Fibroblast of lung (primary cell): ENCODE data around the gene CCDC74B.
"Not testable (repeated sequence)": the region's sequence is repeated elsewhere in the genome, so short reads cannot be mapped to it uniquely, and the experiment has no call there.

Experiments
- CTCF ChIP-seq, 2 donors: IDR thresholded peaks in 1 of 2; conservative IDR thresholded peaks in 1 of 2; 1 replicate in 1 of 2; 2 replicates in 1 of 2; pipeline ENCODE4 v1.5.1; 2011 to 2012; ENCODE audit warnings: low read length in 2 of 2, control low read depth in 1 of 2, inconsistent platforms in 1 of 2, low read depth in 1 of 2, mild to moderate bottlenecking in 1 of 2
- EZH2 ChIP-seq: IDR thresholded peaks from 2 replicates; pipeline ENCODE4 v1.5.1; 2012; ENCODE audit warnings: low read length, control low read depth, mild to moderate bottlenecking; ENCODE audit errors: missing control alignments

GRCh38 chr2:130155956-130156623, 11.2 kb upstream of the CCDC74B start:
- peak; percentile 28 to 52 for TF ChIP-seq CTCF (conservative IDR thresholded peaks at IDR 0.05 in 1 of 2, IDR thresholded peaks at IDR 0.05 in 1 of 2; ENCODE audit: low read depth in 1 of 2, low read length in 2 of 2)
- TF ChIP-seq EZH2 = not testable (repeated sequence)
